Transverse colon (tissue), 4 donors: ENCODE measurements around the gene FNDC3B. TPM values are rescaled to one million over a fixed set of nuclear protein-coding genes. Genes with fewer than 3 reads are reported as not detected.

Experiments
- DNase-seq: peaks from one replicate; pipeline ENCODE4 v3.0.0-alpha.2; 2019
- H3K27ac ChIP-seq, 4 donors: fragments of 200-600 bp; sonication (generic); 2 replicates each; pipeline ENCODE4 v1.5.1; 2016 to 2018; ENCODE audit warnings: inconsistent platforms in 4 of 4
- H3K27me3 ChIP-seq: fragments of 200-600 bp; sonication (generic); 2 replicates; pipeline ENCODE4 v1.5.1; 2017; ENCODE audit warnings: inconsistent platforms
- H3K36me3 ChIP-seq, 4 donors: fragments of 200-600 bp; sonication (generic); 2 replicates each; pipeline ENCODE4 v1.5.1; 2017 to 2019; ENCODE audit warnings: inconsistent platforms in 4 of 4
- H3K4me1 ChIP-seq, 4 donors: fragments of 200-600 bp; sonication (generic); 2 replicates each; pipeline ENCODE4 v1.5.1; 2017 to 2020; ENCODE audit warnings: inconsistent platforms in 4 of 4
- H3K4me3 ChIP-seq, 4 donors: fragments of 200-600 bp; sonication (generic); 1 replicate in 1 of 4; 2 replicates in 3 of 4; pipeline versions ENCODE4 v1.5.1 to v1.6.1; 2017 to 2019; ENCODE audit warnings: inconsistent platforms in 4 of 4
- H3K9me3 ChIP-seq, 2 donors: fragments of 200-600 bp; sonication (generic); 2 replicates each; pipeline ENCODE4 v1.5.1; 2017 to 2019; ENCODE audit warnings: inconsistent platforms in 2 of 2
- EP300 ChIP-seq: sonication (generic); formaldehyde crosslinking; IDR thresholded peaks from one replicate; pipeline ENCODE4 v1.6.1; 2017; ENCODE audit warnings: antibody characterized with exemption, low read depth
- POLR2A ChIP-seq: fragments of 450-650 bp; IDR thresholded peaks from one replicate; pipeline ENCODE4 v1.6.1; 2016; ENCODE audit warnings: antibody characterized with exemption, mild to moderate bottlenecking, moderate library complexity
- POLR2AphosphoS5 ChIP-seq, 3 donors: sonication (generic); formaldehyde crosslinking; IDR thresholded peaks; one replicate each; pipeline ENCODE4 v1.6.1; 2016; ENCODE audit warnings: antibody characterized with exemption in 3 of 3
- WGBS, 2 donors: methylation state at CpG; one replicate each; pipeline ENCODE4 v1.1.5; 2018; ENCODE audit warnings: low coverage in 1 of 2; 5-methylcytosine and 5-hydroxymethylcytosine counted together
- in situ Hi-C, 4 donors: fragments of 200-750 bp; cut with MboI; loops; one replicate each; pipeline versions ENCODE4 v1.15.0 to v1.15.1; 2017; ENCODE audit warnings: low sequenced_read_pairs in 3 of 4, low pct_ligation_motif_present in 1 of 4, low pct_unique_long_range_greater_than_20kb in 1 of 4
- intact Hi-C: fragments of 100-400 bp; cut with DNase I; formaldehyde crosslinking; loops from one replicate; pipeline ENCODE4 v1.15.1; 2023; ENCODE audit warnings: low total_unique reads
- total RNA-seq, 4 donors: library from RNA; depleted of rRNA; stranded (reverse); fragments of >200 nt; gene quantifications; one replicate each; pipeline ENCODE4 v1.1.0, GENCODE V29; 2016
- TF ChIP-seq, protein P1 (sequence below), 5 experiments: fragments of 200-600 bp in 3 of 5; fragments of 450-650 bp in 2 of 5; sonication (generic) in 3 of 5; IDR thresholded peaks; 1 replicate in 2 of 5; 2 replicates in 3 of 5; pipeline ENCODE4 v1.5.1; 2016 to 2017; ENCODE audit warnings: antibody characterized with exemption in 5 of 5, inconsistent platforms in 3 of 5, mild to moderate bottlenecking in 2 of 5, moderate library complexity in 1 of 5

FNDC3B gene
- total RNA-seq, 4 donors from 2014 or later: 28.5 to 85.7 (median 44.5) TPM

DNA sequence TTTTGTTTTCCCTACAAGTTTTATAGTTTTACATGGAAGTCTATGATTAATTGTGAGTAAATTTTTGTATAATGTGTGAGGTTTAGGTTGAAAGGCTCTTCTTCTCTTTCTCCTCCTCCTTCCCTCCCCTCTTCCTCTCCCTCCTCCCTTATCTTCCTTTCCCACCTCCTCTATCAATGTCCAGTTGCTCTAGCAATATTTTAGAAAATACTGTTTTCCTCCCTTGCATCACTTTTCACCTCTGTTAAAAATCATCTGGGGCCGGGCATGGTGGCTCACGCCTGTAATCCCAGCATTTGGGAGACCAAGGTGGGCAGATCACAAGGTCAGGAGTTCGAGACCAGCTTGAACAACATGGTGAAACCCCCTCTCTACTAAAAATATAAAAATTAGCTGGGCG, 119.4 kb downstream of the FNDC3B start:
- in situ Hi-C loops (no loop called here), intact Hi-C loops (no loop called here)
- 95 to 96% methylated on average over 4 of the region's 4 CpGs for WGBS, 2 donors
- H3K36me3 ChIP-seq: no peaks in the 10 kb centered on the region
- no peak for DNase-seq
- TF ChIP-seq POLR2A: no peak
- TF ChIP-seq, protein P1, sequence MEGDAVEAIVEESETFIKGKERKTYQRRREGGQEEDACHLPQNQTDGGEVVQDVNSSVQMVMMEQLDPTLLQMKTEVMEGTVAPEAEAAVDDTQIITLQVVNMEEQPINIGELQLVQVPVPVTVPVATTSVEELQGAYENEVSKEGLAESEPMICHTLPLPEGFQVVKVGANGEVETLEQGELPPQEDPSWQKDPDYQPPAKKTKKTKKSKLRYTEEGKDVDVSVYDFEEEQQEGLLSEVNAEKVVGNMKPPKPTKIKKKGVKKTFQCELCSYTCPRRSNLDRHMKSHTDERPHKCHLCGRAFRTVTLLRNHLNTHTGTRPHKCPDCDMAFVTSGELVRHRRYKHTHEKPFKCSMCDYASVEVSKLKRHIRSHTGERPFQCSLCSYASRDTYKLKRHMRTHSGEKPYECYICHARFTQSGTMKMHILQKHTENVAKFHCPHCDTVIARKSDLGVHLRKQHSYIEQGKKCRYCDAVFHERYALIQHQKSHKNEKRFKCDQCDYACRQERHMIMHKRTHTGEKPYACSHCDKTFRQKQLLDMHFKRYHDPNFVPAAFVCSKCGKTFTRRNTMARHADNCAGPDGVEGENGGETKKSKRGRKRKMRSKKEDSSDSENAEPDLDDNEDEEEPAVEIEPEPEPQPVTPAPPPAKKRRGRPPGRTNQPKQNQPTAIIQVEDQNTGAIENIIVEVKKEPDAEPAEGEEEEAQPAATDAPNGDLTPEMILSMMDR (IDR thresholded peaks at IDR 0.05): no peak
- no peak for TF ChIP-seq EP300
- TF ChIP-seq POLR2AphosphoS5 (IDR thresholded peaks at IDR 0.05): no peak
- H3K27me3 ChIP-seq: no peaks in the 10 kb centered on the region
- no peak overlapping the region for H3K4me3 ChIP-seq
- no peaks in the 10 kb centered on the region for H3K9me3 ChIP-seq
- H3K4me1 ChIP-seq: peaks cover 6 to 25% (median 11%) of the 10 kb centered on the region in 4 donors
- H3K27ac ChIP-seq: no peak overlapping the region

DNA sequence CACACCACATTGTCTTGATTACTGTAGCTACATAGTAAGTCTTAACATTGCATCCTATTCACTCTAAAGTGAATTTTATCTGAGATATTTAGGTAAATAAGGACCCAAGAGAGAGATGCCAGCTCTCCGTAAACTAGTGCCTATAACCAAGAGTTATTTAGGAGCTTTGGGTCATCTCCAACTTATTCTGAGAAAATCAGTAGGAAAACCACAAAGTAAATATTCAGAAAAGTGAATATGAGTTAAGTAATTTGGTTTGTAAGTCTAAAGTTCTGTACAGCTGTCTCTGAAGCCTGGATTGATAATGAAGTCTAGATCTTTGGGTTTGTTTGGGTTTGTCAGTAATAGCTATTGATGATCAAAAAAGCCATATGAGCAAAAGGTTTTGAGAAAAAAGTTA, 120.0 kb downstream of the FNDC3B start:
- intact Hi-C loops: no loop called here
- Histone ChIP-seq H3K36me3 (no peaks in the 10 kb centered on the region), H3K27ac (no peak overlapping the region), H3K27me3 (no peaks in the 10 kb centered on the region), H3K4me1 (peaks cover 4 to 20% (median 8%) of the 10 kb centered on the region in 4 donors), H3K4me3 (no peak overlapping the region), H3K9me3 (no peaks in the 10 kb centered on the region)
- in situ Hi-C loops: no loop called here
- TF ChIP-seq, protein P1 (IDR thresholded peaks at IDR 0.05): no peak
- TF ChIP-seq POLR2A (no peak), EP300 (no peak), POLR2AphosphoS5 (IDR thresholded peaks at IDR 0.05) (no peak)
- DNase-seq: no peak
- 70 to 86% methylated on average over 1 of the region's 1 CpG for WGBS, 2 donors

DNA sequence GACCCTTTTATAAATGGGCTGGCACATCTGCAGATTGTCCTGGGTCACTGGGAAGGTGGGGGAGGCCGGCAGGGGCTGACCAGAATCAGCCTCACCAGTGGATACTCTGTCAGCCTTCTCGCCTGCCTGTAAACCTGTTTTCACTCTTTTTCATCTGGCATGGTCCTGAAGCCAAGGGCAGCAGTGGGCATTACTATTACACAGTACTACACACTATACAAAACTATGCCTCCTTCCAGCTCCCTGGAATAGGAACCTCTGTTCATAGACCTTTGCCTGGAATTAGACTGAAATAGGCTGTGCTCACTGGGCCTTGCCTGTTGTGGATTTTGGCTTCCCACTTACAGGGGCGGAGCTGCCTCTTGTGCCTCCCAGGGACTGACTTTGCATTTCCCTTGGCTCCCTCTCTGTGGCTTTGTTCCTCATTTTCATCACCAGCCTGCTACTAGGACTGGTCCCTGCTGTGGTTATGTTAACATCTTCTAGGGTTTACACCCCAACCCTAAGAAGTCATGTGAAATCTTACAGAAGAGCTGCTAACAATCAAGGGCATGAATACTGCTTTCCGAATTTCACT, 120.7 kb downstream of the FNDC3B start:
- no peak for DNase-seq
- no peak overlapping the region for H3K4me3 ChIP-seq
- in situ Hi-C loops: no loop called here
- TF ChIP-seq POLR2AphosphoS5 (IDR thresholded peaks at IDR 0.05) (no peak), POLR2A (no peak), EP300 (no peak)
- TF ChIP-seq, protein P1 (IDR thresholded peaks at IDR 0.05): no peak
- H3K27ac ChIP-seq: peak overlapping the region in 2 of 4 donors; percentile 10 to 20
- H3K9me3 ChIP-seq: no peaks in the 10 kb centered on the region
- H3K4me1 ChIP-seq: peaks cover 4 to 13% (median 6%) of the 10 kb centered on the region in 4 donors
- H3K36me3 ChIP-seq: no peaks in the 10 kb centered on the region
- intact Hi-C loops: no loop called here
- WGBS, 2 donors: 38 to 64% methylated on average over 1 to 4 of the region's 4 CpGs
- no peaks in the 10 kb centered on the region for H3K27me3 ChIP-seq

DNA sequence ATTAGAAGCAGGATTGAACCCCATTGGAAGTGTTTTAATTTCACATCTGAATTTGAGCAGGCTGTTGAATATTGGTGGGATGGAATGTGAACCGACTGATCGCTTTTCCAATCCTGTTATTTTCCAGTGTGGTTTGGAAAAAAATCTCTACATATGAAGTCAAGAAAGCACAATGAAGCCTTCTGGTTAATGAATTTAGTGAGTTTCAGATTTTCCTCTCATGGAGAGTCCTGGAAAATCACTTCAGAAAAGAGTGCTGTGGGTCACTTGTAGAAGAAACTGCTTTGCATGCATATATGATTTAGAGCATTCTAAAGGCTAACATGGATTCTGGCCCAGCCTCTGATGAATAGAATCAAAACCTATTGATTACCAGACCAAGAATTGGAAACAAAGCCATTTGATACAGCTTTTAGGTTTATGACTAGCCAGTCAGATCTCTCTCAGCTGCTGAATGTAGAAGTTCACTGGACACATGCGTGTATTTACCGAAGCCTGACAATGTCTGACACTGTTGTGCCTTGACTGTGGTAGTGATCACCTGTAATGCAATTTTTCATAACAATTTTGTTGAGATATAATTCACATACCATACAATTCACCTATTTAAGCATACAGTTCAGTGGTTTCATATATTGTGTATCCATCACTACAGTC, 121.9 kb downstream of the FNDC3B start:
- peaks cover 0 to 14% (median 3%) of the 10 kb centered on the region in 4 donors for H3K4me1 ChIP-seq
- no peaks in the 10 kb centered on the region for H3K27me3 ChIP-seq
- no peaks in the 10 kb centered on the region for H3K9me3 ChIP-seq
- TF ChIP-seq POLR2A: no peak
- no peak for TF ChIP-seq POLR2AphosphoS5 (IDR thresholded peaks at IDR 0.05)
- TF ChIP-seq, protein P1 (IDR thresholded peaks at IDR 0.05): no peak
- TF ChIP-seq EP300: no peak
- no peaks in the 10 kb centered on the region for H3K36me3 ChIP-seq
- H3K4me3 ChIP-seq: no peak overlapping the region
- H3K27ac ChIP-seq: no peak overlapping the region
- intact Hi-C loops: no loop called here
- 94 to 100% methylated on average over 2 to 4 of the region's 4 CpGs for WGBS, 2 donors
- no peak for DNase-seq
- in situ Hi-C loops: no loop called here
